H1 (cell line): ENCODE data around the gene S100A16.

Source experiments
- CBX8 ChIP-seq: fragments of 300-800, 300-1000 bp; sonication (generic); IDR thresholded peaks from 2 replicates; pipeline ENCODE4 v1.7.1; 2016; ENCODE audit warnings: low read depth, low read length, borderline replicate concordance
- CREB1 ChIP-seq: IDR thresholded peaks from 2 replicates; pipeline ENCODE4 v1.6.1; 2012; ENCODE audit warnings: inconsistent platforms
- EZH2 ChIP-seq: fragments of 200-600 bp; sonication (generic); IDR thresholded peaks from 2 replicates; pipeline ENCODE4 v1.7.1; 2012; ENCODE audit warnings: low read depth, mild to moderate bottlenecking, moderate library complexity, low read length, inconsistent platforms; ENCODE audit not compliant: severe bottlenecking
- TF ChIP-seq, protein P1 (sequence below), 3 experiments: IDR thresholded peaks; 1 replicate in 2 of 3; 2 replicates in 1 of 3; pipeline versions ENCODE4 v1.5.1 to v1.6.1; 2011; ENCODE audit warnings: low read length in 3 of 3, mild to moderate bottlenecking in 3 of 3, inconsistent platforms in 2 of 3, low read depth in 1 of 3, moderate library complexity in 1 of 3; ENCODE audit not compliant: insufficient read depth in 1 of 3; ENCODE audit errors: control extremely low read depth in 1 of 3

DNA sequence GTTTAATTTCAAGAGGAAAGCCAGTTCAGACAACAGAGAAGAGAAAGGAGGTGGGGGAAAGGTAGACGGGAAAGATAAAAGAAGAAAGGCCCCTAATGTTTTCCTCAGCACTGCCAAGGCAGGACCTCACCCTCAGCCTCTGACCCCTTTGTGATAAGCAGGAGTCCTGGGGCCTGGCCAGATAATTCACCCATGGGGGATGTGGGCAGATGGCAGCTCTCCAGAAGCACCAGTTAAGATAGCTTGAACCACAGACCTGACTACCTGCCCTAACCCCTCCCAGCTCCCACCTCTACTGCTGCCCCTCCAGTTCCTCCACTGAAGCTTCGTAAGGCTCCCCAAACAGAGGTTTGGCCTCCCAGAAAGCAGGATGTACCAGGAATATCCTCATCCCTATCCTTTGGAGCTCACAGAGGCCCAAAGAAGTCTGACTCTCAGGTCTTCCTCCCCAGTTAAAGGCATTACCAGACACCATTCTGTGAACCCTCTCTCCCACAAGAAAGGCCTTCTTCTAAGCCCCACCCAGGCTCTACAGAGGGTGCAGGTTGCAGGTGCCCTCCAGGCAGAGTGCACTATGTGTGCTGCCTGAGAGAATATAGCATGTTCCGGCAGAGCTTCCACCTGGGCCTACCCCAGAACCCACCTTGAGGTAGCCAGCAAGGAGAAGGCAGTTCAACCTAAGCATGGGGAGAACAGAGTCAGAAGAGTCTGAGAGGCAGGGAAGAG lies 36.4 kb upstream of the S100A16 start:
- TF ChIP-seq, protein P1, sequence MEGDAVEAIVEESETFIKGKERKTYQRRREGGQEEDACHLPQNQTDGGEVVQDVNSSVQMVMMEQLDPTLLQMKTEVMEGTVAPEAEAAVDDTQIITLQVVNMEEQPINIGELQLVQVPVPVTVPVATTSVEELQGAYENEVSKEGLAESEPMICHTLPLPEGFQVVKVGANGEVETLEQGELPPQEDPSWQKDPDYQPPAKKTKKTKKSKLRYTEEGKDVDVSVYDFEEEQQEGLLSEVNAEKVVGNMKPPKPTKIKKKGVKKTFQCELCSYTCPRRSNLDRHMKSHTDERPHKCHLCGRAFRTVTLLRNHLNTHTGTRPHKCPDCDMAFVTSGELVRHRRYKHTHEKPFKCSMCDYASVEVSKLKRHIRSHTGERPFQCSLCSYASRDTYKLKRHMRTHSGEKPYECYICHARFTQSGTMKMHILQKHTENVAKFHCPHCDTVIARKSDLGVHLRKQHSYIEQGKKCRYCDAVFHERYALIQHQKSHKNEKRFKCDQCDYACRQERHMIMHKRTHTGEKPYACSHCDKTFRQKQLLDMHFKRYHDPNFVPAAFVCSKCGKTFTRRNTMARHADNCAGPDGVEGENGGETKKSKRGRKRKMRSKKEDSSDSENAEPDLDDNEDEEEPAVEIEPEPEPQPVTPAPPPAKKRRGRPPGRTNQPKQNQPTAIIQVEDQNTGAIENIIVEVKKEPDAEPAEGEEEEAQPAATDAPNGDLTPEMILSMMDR (IDR thresholded peaks at IDR 0.05; ENCODE audit: control extremely low read depth in 1 of 3, insufficient read depth in 1 of 3, low read depth in 1 of 3, low read length in 3 of 3), result no peak
- TF ChIP-seq EZH2 (no peak), CBX8 (no peak), CREB1 (no peak)
